Measurements from ENCODE around the gene UMODL1.

UMODL1 gene

GRCh38 chr21:42187976-42188653 is 117.0 kb downstream of the UMODL1 start:
- no peak overlapping the region for H3K4me3 ChIP-seq (ENCODE audit: low read depth, low read length)
- H3K4me1 ChIP-seq (ENCODE audit: control insufficient read depth, insufficient read depth, low read length) = no peaks in the 10 kb centered on the region
- ChIA-PET POLR2A (no interaction called here), CTCF (interaction anchor here (1.4 kb wide), 1 partner anchor 43 kb away, joined by 3 read pairs; no protein-coding TSS in a partner anchor)
- no peaks in the 10 kb centered on the region for H3K9me3 ChIP-seq (ENCODE audit: control insufficient read depth, insufficient read depth, low read depth, low read length)
- H3K27ac ChIP-seq (ENCODE audit: extremely low read depth, low read depth, low read length) = no peak overlapping the region
- no peaks in the 10 kb centered on the region; a peak in 1 of 3 replicates for H3K36me3 ChIP-seq (ENCODE audit: control insufficient read depth in 2 of 2, insufficient read depth in 1 of 2, low read length in 2 of 2)
- TF ChIP-seq ZNF488 (tag by site-specific recombination; IDR thresholded peaks at IDR 0.05) (no peak), ZNF169 (tag by site-specific recombination; IDR thresholded peaks at IDR 0.05) (no peak), ZNF670 (tag by site-specific recombination; IDR thresholded peaks at IDR 0.05; ENCODE audit: low read depth) (no peak), ZNF596 (tag by site-specific recombination; IDR thresholded peaks at IDR 0.05) (no peak), MEIS1 (CRISPR knock-in tag; IDR thresholded peaks at IDR 0.05; ENCODE audit: borderline replicate concordance) (no peak), ZNF555 (tag by site-specific recombination; conservative IDR thresholded peaks at IDR 0.05) (no peak)

GRCh38 chr21:42188663-42189062 is 117.5 kb downstream of the UMODL1 start:
- CTCF ChIA-PET = interaction anchor here (1.4 kb wide), 1 partner anchor 44 kb away, joined by 3 read pairs; no protein-coding TSS in a partner anchor
- Histone ChIP-seq H3K4me1 (ENCODE audit: control insufficient read depth, insufficient read depth, low read length) (no peaks in the 10 kb centered on the region), H3K4me3 (ENCODE audit: low read depth, low read length) (no peak overlapping the region), H3K27ac (ENCODE audit: extremely low read depth, low read depth, low read length) (no peak overlapping the region), H3K9me3 (ENCODE audit: control insufficient read depth, insufficient read depth, low read depth, low read length) (no peaks in the 10 kb centered on the region), H3K36me3 (ENCODE audit: control insufficient read depth in 2 of 2, insufficient read depth in 1 of 2, low read length in 2 of 2) (no peaks in the 10 kb centered on the region; a peak in 1 of 3 replicates)
- POLR2A ChIA-PET = no interaction called here
- TF ChIP-seq ZFP69B (tag by site-specific recombination; IDR thresholded peaks at IDR 0.05) = no peak
- TF ChIP-seq HOXD13 (CRISPR knock-in tag; IDR thresholded peaks at IDR 0.05; ENCODE audit: borderline replicate concordance) = no peak
- no peak for TF ChIP-seq ZNF530 (tag by site-specific recombination; IDR thresholded peaks at IDR 0.05; ENCODE audit: low read depth)
- TF ChIP-seq ZNF132 (tag by site-specific recombination; IDR thresholded peaks at IDR 0.05; ENCODE audit: borderline replicate concordance) = no peak
- TF ChIP-seq ZNF114 (tag by site-specific recombination; IDR thresholded peaks at IDR 0.05) = no peak
- TF ChIP-seq ZBTB21 (tag by site-specific recombination; IDR thresholded peaks at IDR 0.05) = no peak
- TF ChIP-seq PRDM4 (tag by site-specific recombination; IDR thresholded peaks at IDR 0.05) = no peak
- TF ChIP-seq ZNF223 (tag by site-specific recombination; IDR thresholded peaks at IDR 0.05) = no peak

GRCh38 chr21:42189431-42189830 is 118.3 kb downstream of the UMODL1 start:
- H3K4me1 ChIP-seq (ENCODE audit: control insufficient read depth, insufficient read depth, low read length) = no peaks in the 10 kb centered on the region
- no peak overlapping the region for H3K27ac ChIP-seq (ENCODE audit: extremely low read depth, low read depth, low read length)
- no peaks in the 10 kb centered on the region for H3K9me3 ChIP-seq (ENCODE audit: control insufficient read depth, insufficient read depth, low read depth, low read length)
- CTCF ChIA-PET = interaction anchor here (0.6 to 2.0 kb wide), 4 partner anchors 12 to 44 kb away, joined by 3 to 5 read pairs (median 4); no protein-coding TSS in a partner anchor
- POLR2A ChIA-PET = no interaction called here
- no peak overlapping the region for H3K4me3 ChIP-seq (ENCODE audit: low read depth, low read length)
- no peaks in the 10 kb centered on the region for H3K36me3 ChIP-seq (ENCODE audit: control insufficient read depth in 2 of 2, insufficient read depth in 1 of 2, low read length in 2 of 2)
- TF ChIP-seq ZNF138 (tag by site-specific recombination; IDR thresholded peaks at IDR 0.05; ENCODE audit: borderline replicate concordance) (no peak), ZNF777 (tag by site-specific recombination; IDR thresholded peaks at IDR 0.05; ENCODE audit: borderline replicate concordance) (no peak), ZNF23 (tag by site-specific recombination; IDR thresholded peaks at IDR 0.05; ENCODE audit: borderline replicate concordance) (no peak), ZNF416 (tag by site-specific recombination; IDR thresholded peaks at IDR 0.05) (no peak), ZNF555 (tag by site-specific recombination; conservative IDR thresholded peaks at IDR 0.05) (no peak), ZNF837 (tag by site-specific recombination; IDR thresholded peaks at IDR 0.05) (no peak), ZNF501 (tag by site-specific recombination; IDR thresholded peaks at IDR 0.05) (no peak), MYNN (tag by site-specific recombination; IDR thresholded peaks at IDR 0.05; ENCODE audit: borderline replicate concordance) (no peak), ZNF76 (tag by site-specific recombination; IDR thresholded peaks at IDR 0.05; ENCODE audit: borderline replicate concordance, low read depth) (no peak), ZNF121 (tag by site-specific recombination; IDR thresholded peaks at IDR 0.05) (no peak), AEBP2 (tag by site-specific recombination; IDR thresholded peaks at IDR 0.05; ENCODE audit: borderline replicate concordance) (no peak), SETDB1 (IDR thresholded peaks at IDR 0.05; ENCODE audit: insufficient read length, low read length) (no peak), ZNF311 (tag by site-specific recombination; IDR thresholded peaks at IDR 0.05; ENCODE audit: borderline replicate concordance) (no peak), ELK4 (IDR thresholded peaks at IDR 0.05; ENCODE audit: borderline replicate concordance, low read depth, low read length) (no peak)

All from HEK293 (cell line).